Large intestine (tissue), 3 donors: Measurements from ENCODE around the gene CKB. TPM values are rescaled to one million over a fixed set of nuclear protein-coding genes. Genes with fewer than 3 reads are reported as not detected.
"Not testable (repeated sequence)": the region's sequence is repeated elsewhere in the genome, so short reads cannot be mapped to it uniquely, and the experiment has no call there.

ENCODE experiments used
- DNase-seq, 2 donors: peaks; one replicate each; pipeline versions ENCODE4 v3.0.0 to v3.0.0-alpha.2; 2013
- H3K27ac ChIP-seq: one replicate; pipeline ENCODE4 v1.5.1; 2013; ENCODE audit warnings: low read length
- H3K27me3 ChIP-seq: 2 replicates; pipeline ENCODE4 v1.6.1; 2013; ENCODE audit warnings: low read length; ENCODE audit not compliant: control insufficient read depth, insufficient read depth
- H3K36me3 ChIP-seq: 2 replicates; pipeline ENCODE4 v1.6.1; 2013; ENCODE audit warnings: low read length; ENCODE audit not compliant: control insufficient read depth, insufficient read depth
- H3K4me1 ChIP-seq: one replicate; pipeline ENCODE4 v1.6.1; 2013; ENCODE audit warnings: low read length; ENCODE audit not compliant: control insufficient read depth, insufficient read depth
- H3K4me3 ChIP-seq: one replicate; pipeline ENCODE4 v1.5.1; 2013; ENCODE audit warnings: low read length
- H3K9me3 ChIP-seq: one replicate; pipeline ENCODE4 v1.6.1; 2013; ENCODE audit warnings: mild to moderate bottlenecking, low read depth, low read length, moderate library complexity; ENCODE audit not compliant: control insufficient read depth
- WGBS: methylation state at CpG from one replicate; pipeline ENCODE4 v1.1.5; 2013; ENCODE audit warnings: low lambda C conversion rate; ENCODE audit not compliant: insufficient coverage; 5-methylcytosine and 5-hydroxymethylcytosine counted together
- polyA plus RNA-seq: library from polyadenylated mRNA; unstranded; fragments of 120-200 nt; gene quantifications from one replicate; pipeline ENCODE4 v1.2.1, GENCODE V29; 2013

CKB gene
- polyA plus RNA-seq, 1 donor: 326 TPM

DNA sequence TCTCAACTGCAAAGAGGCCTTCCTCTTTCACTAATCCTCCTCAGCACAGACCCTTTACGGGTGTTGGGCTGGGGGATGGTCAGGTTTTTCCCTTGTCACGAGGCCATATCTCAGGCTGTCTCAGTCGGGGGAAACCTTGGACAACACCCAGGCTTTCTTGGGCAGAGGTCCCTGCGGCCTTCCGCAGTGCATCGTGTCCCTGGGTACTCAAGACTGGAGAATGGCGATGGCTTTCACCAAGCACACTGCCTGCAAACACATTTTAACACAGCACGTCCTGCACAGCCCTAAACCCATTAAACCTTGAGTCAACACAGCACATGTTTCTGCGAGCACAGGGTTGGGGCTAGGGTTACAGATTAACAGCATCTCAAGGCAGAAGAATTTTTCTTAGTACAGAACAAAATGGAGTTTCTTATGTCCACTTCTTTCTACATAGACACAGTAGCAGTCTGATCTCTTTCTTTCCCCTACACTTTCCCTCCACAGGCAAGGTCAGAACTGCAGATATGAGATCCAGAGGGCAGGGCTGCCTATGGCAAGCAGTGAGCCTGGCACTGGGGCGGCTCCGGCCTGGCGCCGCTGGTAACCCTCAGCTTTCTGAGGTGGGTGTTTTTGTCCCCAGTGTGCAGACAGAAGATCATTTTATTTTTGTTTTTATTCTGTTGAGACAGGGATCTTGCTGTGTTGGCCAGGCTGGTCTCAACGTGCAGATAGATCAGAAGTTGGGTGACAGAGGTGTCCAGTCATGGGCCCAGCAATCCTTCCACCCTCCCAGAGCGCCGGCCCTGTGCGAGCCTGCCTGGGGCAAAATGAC is 3.0 kb upstream of the CKB start:
- Histone ChIP-seq H3K27ac (peak overlapping the region; percentile 91), H3K4me1 (peaks cover 66% of the 10 kb centered on the region)
- H3K27me3 ChIP-seq, H3K9me3 ChIP-seq, H3K4me3 ChIP-seq, H3K36me3 ChIP-seq: not testable (repeated sequence)
- DNase-seq: peak; percentile 56 to 85
- whole genome bisulfite sequencing: 50% methylated on average over 1 of the region's 17 CpGs

DNA sequence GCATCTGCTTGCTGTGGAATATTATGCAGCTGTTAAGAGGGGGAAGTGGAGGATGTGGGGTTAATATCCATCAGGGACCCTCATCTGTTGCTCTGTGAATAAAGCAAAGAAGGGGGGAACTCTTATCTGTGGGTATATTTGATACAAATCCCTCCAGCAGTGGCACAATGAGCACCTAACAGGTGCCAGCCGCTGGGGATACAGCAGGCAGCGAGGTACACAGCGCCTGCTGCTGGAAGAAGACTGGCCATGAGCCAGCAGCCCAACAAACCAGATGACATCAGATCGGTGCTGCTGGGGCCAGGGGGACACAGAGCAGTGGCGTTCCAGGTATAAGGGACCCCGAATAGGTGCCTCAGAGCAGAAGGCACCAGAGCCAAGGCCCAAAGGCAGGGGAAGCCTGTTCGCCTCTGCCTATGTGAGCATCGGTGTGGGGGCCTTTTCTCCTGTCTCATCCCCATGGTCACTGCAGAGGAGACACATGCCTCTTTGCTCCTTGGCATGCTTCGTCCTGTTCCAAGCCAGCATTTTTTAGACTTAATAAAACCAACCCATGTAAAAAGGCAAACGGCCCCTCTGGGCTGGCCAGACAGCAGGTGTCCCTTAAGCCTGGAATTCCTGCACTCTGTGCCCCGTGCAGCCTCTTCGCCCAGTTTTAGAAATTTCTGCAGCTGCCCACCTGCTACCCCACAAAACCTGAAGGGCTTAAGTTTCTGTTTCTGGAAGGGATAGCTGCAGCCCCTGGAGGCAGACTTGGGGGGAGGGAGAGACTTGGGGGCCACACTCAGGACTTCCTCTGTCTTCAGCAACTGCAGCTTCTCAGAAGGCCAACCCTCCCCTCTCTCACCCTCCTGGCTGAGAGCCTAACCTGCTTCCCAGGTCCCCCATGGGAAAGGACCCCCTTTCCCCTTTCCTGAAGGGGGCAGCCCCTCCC is 1.6 kb upstream of the CKB start:
- Histone ChIP-seq H3K9me3 (peaks cover 2% of the 10 kb centered on the region), H3K4me3 (no peak overlapping the region), H3K36me3 (peaks cover 15% of the 10 kb centered on the region), H3K27me3 (peaks cover 2% of the 10 kb centered on the region), H3K4me1 (peaks cover 60% of the 10 kb centered on the region), H3K27ac (peak overlapping the region; percentile 91)
- no peak for DNase-seq
- no CpG with 5 or more reads among the region's 12 CpGs for WGBS

DNA sequence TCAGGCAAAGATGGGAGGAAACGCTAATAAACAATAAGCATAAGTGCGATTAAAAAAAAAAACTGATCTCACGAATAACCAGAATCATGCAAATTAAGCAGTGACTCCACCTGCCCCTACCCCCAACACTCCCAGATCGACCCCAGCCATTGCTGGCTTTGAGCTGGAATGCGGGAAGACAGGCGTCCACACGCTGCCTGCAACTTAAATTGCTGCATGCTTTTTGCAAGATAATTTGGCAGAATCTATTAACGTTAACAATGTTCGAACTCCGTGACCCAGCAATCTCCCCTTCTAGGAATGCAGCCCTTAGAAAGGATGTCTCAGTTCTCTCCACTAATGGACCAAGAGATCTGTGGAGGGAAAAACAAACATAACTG is 935 bp upstream of the CKB start:
- Histone ChIP-seq H3K4me3 (no peak overlapping the region), H3K9me3 (no peaks in the 10 kb centered on the region), H3K4me1 (peaks cover 63% of the 10 kb centered on the region), H3K36me3 (peaks cover 18% of the 10 kb centered on the region), H3K27me3 (peaks cover 2% of the 10 kb centered on the region), H3K27ac (peak overlapping the region; percentile 91)
- 57% methylated on average over 4 of the region's 10 CpGs for WGBS
- no peak for DNase-seq

DNA sequence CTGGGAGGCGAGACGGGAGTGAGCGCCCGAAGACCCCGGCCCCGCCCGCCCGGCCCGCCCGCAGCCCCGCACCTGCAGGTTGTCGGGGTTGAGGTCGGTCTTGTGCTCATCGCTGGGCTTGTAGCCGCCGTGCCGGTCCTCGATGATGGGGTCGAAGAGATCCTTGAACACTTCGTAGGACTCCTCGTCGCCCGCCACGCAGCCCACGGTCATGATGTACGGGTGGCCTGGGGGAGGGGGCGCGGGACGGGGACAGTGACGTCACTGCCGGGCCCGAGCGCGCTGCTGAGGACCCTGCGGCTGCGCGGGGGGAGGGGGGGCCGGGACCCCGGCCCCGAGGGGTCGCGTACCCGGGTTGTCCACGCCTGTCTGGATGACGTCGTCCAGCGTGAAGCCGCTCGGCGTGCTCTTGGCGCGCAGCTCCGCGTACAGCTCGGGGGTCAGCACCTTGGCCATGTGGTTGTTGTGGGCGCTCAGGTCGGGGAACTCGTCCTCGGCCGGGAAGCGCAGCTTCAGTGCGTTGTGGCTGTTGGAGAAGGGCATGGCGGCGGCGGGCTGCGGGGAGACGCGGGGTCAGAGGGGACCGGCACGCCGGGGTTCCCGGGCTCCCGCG is 573 bp downstream of the CKB start:
- peak in 1 of 2 donors; percentile 45 for DNase-seq
- peak overlapping the region; percentile 63 for H3K27ac ChIP-seq
- H3K4me1 ChIP-seq: peaks cover 48% of the 10 kb centered on the region
- WGBS: no CpG with 5 or more reads among the region's 74 CpGs
- peaks cover 18% of the 10 kb centered on the region for H3K36me3 ChIP-seq
- peak overlapping the region; percentile 66 for H3K4me3 ChIP-seq
- H3K9me3 ChIP-seq: no peaks in the 10 kb centered on the region
- peaks cover 2% of the 10 kb centered on the region for H3K27me3 ChIP-seq

DNA sequence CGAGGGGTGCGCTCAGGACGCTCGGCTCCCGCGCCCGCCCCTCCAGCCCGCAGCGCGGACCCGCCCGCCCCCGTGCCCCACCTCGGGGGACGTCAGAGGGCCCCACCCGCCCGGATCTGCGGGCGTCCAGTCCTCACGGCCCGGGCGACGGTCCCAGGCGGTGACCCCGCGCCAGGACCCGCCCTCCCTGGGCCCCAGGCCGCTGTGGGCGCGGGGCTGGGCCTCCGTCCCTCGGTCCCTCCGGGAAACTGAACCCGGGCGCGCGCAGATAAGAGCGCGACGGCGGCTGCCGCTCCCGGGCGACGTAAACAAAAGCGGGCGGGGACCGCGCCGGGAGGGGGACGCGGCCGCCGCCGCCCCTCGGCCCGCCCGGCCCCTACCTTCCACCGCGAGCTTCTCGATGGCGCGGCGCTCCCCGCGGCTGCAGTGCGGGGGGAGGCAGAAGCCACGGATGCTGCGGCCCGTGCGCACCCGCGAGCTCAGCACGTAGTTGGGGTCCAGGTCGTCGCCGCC is 1.1 kb downstream of the CKB start:
- peaks cover 18% of the 10 kb centered on the region for H3K36me3 ChIP-seq
- H3K9me3 ChIP-seq: no peaks in the 10 kb centered on the region
- peaks cover 2% of the 10 kb centered on the region for H3K27me3 ChIP-seq
- no CpG with 5 or more reads among the region's 77 CpGs for WGBS
- DNase-seq: peak; percentile 33 to 73
- H3K4me3 ChIP-seq: peak overlapping the region; percentile 66
- peak overlapping the region; percentile 49 for H3K27ac ChIP-seq
- peaks cover 43% of the 10 kb centered on the region for H3K4me1 ChIP-seq

DNA sequence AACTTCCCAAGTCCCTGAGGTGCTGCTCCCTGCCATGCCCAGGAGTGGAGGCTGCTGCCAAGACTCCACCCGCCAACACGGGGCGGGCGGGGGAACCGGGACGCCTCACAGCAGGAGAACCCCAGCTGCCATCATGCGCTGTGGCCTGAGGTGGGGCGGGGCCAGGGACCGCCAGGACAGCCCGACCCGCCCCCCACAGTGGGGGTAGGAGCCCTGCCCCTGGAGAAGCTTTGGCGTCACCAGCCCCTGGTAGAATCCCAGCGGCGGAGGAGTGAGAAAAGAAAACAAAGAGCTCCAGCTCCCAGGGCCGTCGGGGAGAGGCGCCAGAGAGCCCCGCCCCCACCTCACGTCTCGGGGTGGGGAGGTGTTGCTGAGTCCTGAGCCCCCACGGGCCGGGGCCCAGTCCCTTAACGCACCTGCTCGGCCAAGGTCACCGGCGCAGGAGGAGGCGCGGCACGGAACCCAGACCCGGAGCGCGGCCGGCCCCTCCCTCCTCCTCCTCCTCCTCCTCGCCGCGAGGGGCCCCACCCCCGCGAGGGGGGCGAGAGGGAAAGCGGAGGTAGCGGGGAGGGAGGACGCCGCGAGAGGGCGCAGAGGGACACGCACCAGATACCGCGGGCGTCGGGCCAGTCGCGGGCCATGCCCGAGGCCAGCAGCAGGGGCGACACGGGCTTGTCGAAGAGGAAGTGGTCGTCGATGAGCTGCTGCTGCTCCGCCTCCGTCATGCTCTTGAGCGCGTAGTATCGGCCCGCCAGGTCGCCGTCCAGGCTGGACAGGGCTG is 1.8 kb downstream of the CKB start:
- Histone ChIP-seq H3K36me3 (peaks cover 18% of the 10 kb centered on the region), H3K27ac (peak overlapping the region; percentile 49), H3K4me3 (peak overlapping the region; percentile 66), H3K9me3 (no peaks in the 10 kb centered on the region), H3K4me1 (peaks cover 36% of the 10 kb centered on the region), H3K27me3 (peaks cover 2% of the 10 kb centered on the region)
- WGBS: no CpG with 5 or more reads among the region's 66 CpGs
- DNase-seq: peak; percentile 69 to 86

DNA sequence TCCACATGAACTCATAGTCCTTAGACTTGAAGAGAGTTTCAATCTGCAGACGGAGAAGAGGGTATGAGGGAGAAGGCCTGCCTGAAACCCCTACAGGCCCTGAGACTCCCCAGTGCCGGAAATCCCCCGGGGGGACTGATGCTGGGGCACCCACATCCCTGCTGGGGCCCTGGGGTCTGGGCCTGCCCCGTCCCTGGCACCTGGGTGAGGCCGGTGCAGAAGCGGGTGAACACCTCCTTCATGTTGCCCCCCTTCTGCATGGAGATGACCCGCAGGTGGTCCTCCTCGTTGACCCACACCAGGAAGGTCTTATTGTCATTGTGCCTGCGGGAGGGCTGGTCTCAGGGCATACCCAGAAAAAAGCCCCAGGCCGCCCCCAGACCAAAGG is 2.4 kb downstream of the CKB start:
- Histone ChIP-seq H3K27ac (peak overlapping the region; percentile 49), H3K27me3 (peaks cover 2% of the 10 kb centered on the region), H3K9me3 (no peaks in the 10 kb centered on the region), H3K4me3 (peak overlapping the region; percentile 66), H3K36me3 (peaks cover 18% of the 10 kb centered on the region), H3K4me1 (peaks cover 31% of the 10 kb centered on the region)
- DNase-seq: no peak
- WGBS: no CpG with 5 or more reads among the region's 10 CpGs

DNA sequence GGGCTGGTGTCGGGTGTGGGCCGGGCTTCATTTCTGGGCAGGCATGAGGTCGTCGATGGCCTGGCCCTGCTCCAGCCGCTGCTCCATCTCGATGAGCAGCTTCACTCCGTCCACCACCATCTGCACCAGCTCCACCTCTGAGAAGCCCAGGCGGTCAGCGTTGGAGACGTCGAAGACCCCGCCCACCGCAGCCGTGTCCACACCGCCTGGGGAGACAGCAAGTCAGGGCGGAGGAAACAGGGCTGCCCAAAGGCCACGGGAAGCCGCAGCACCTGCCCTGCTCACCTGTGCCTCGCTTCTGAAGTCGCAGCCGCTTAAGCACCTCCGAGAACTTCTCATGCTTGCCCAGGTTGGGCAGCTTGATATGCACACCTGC is 2.8 kb downstream of the CKB start:
- Histone ChIP-seq H3K36me3 (peaks cover 18% of the 10 kb centered on the region), H3K27ac (no peak overlapping the region), H3K27me3 (peaks cover 2% of the 10 kb centered on the region), H3K4me3 (peak overlapping the region; percentile 66), H3K9me3 (no peaks in the 10 kb centered on the region), H3K4me1 (peaks cover 28% of the 10 kb centered on the region)
- no peak for DNase-seq
- WGBS: no CpG with 5 or more reads among the region's 22 CpGs

DNA sequence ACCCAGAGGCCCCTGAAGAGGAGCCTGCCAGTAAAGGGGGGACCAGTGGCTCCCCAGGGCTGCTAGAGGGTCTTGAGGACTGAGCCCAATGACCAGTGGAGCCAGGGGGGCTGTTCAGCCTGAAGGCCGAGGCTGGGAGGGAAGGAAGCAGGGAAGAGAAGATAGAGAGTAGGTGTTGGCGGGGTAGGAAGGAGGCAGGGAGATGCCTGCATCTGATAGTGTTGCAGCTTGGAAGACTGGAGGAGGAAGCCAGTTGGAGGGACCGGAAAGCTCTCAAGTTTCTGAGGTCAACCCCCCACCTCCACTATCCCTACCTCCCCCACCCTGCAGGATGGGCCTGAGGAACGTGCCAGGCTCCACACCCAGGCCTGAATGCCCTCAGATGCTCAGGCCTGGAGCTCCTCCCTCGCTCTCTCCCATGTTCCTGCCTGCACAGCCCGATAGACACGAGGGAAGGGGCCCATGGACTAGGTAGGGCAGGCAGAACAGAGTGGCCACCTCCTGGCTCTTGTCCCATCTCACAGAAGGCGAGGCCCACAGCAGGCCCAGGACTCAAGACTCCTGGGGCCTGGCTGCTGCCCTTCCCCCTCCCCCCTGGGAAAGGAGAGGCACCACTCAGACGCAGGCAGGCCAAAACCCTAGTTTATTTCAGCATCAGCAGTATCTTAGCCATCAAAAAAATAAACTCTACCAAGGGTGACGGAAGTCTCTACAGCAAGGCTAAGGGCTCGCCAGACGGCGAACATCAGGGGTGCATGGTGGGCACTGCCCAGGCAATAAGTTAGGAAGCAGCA is 3.4 kb downstream of the CKB start:
- H3K4me1 ChIP-seq: peaks cover 22% of the 10 kb centered on the region

More for the DNA sequence above, 3.4 kb downstream of the CKB start:
- no peak for DNase-seq
- no peaks in the 10 kb centered on the region for H3K9me3 ChIP-seq
- no peak overlapping the region for H3K4me3 ChIP-seq
- H3K36me3 ChIP-seq: peaks cover 18% of the 10 kb centered on the region
- H3K27me3 ChIP-seq: peaks cover 2% of the 10 kb centered on the region
- no peak overlapping the region for H3K27ac ChIP-seq
- no CpG with 5 or more reads among the region's 13 CpGs for WGBS
